Measurements from ENCODE around the gene GDPD5.

The GDPD5 gene

GRCh38 chr11:75439495-75440120 lies 86.1 kb downstream of the GDPD5 start:
- H3K9me3 ChIP-seq (ENCODE audit: control insufficient read depth, low read depth, low read length): no peaks in the 10 kb centered on the region
- no peak overlapping the region for H3K9ac ChIP-seq (ENCODE audit: low read length)
- no peaks in the 10 kb centered on the region for H3K4me1 ChIP-seq (ENCODE audit: control insufficient read depth, low read depth, low read length)
- no peaks in the 10 kb centered on the region for H3K36me3 ChIP-seq (ENCODE audit: control insufficient read depth, low read depth, low read length)
- no peak overlapping the region for H3K4me3 ChIP-seq (ENCODE audit: low read length)
- H3K27me3 ChIP-seq (ENCODE audit: control insufficient read depth, insufficient read depth, low read length): no peaks in the 10 kb centered on the region
- no peak overlapping the region for H3K27ac ChIP-seq (ENCODE audit: low read length)

GRCh38 chr11:75439026-75439425 lies 86.7 kb downstream of the GDPD5 start:
- Histone ChIP-seq H3K36me3 (ENCODE audit: control insufficient read depth, low read depth, low read length) (no peaks in the 10 kb centered on the region), H3K4me3 (ENCODE audit: low read length) (no peak overlapping the region), H3K4me1 (ENCODE audit: control insufficient read depth, low read depth, low read length) (no peaks in the 10 kb centered on the region), H3K9ac (ENCODE audit: low read length) (no peak overlapping the region), H3K27me3 (ENCODE audit: control insufficient read depth, insufficient read depth, low read length) (peaks cover 2% of the 10 kb centered on the region), H3K27ac (ENCODE audit: low read length) (no peak overlapping the region), H3K9me3 (ENCODE audit: control insufficient read depth, low read depth, low read length) (no peaks in the 10 kb centered on the region)

GRCh38 chr11:75437966-75438659 lies 87.6 kb downstream of the GDPD5 start:
- no peak overlapping the region for H3K4me3 ChIP-seq (ENCODE audit: low read length)
- peaks cover 12% of the 10 kb centered on the region for H3K27me3 ChIP-seq (ENCODE audit: control insufficient read depth, insufficient read depth, low read length)

GRCh38 chr11:75436806-75437205 lies 88.9 kb downstream of the GDPD5 start:
- H3K36me3 ChIP-seq (ENCODE audit: control insufficient read depth, low read depth, low read length): no peaks in the 10 kb centered on the region
- H3K4me1 ChIP-seq (ENCODE audit: control insufficient read depth, low read depth, low read length): peaks cover 12% of the 10 kb centered on the region
- H3K27ac ChIP-seq (ENCODE audit: low read length): no peak overlapping the region
- no peak overlapping the region for H3K4me3 ChIP-seq (ENCODE audit: low read length)
- no peak overlapping the region for H3K9ac ChIP-seq (ENCODE audit: low read length)
- peaks cover 25% of the 10 kb centered on the region for H3K27me3 ChIP-seq (ENCODE audit: control insufficient read depth, insufficient read depth, low read length)
- H3K9me3 ChIP-seq (ENCODE audit: control insufficient read depth, low read depth, low read length): no peaks in the 10 kb centered on the region

More at GRCh38 chr11:75437966-75438659, 87.6 kb downstream of the GDPD5 start:
- Histone ChIP-seq H3K36me3 (ENCODE audit: control insufficient read depth, low read depth, low read length) (no peaks in the 10 kb centered on the region), H3K9ac (ENCODE audit: low read length) (no peak overlapping the region), H3K4me1 (ENCODE audit: control insufficient read depth, low read depth, low read length) (peaks cover 3% of the 10 kb centered on the region), H3K9me3 (ENCODE audit: control insufficient read depth, low read depth, low read length) (no peaks in the 10 kb centered on the region), H3K27ac (ENCODE audit: low read length) (no peak overlapping the region)

DNA sequence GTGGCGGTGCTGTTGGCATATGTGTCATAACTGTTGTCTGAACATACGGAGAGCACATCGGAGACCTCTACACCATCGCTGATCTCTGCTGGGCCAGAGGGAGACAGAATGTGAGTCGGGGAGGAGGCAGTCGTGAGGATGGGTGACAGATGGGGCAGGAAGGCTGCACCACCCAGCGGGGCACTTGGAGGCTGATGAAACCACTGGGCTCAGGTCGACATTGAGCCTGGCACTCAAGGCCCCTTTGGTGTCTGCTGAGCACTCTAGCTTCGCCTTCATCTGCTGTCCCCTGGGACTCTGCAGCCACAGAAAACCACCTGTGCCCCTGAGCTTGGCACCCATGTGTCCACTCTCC lies 90.2 kb downstream of the GDPD5 start:
- Histone ChIP-seq H3K27me3 (ENCODE audit: control insufficient read depth, insufficient read depth, low read length) (peaks cover 37% of the 10 kb centered on the region), H3K4me1 (ENCODE audit: control insufficient read depth, low read depth, low read length) (peaks cover 12% of the 10 kb centered on the region), H3K9ac (ENCODE audit: low read length) (no peak overlapping the region)

DNA sequence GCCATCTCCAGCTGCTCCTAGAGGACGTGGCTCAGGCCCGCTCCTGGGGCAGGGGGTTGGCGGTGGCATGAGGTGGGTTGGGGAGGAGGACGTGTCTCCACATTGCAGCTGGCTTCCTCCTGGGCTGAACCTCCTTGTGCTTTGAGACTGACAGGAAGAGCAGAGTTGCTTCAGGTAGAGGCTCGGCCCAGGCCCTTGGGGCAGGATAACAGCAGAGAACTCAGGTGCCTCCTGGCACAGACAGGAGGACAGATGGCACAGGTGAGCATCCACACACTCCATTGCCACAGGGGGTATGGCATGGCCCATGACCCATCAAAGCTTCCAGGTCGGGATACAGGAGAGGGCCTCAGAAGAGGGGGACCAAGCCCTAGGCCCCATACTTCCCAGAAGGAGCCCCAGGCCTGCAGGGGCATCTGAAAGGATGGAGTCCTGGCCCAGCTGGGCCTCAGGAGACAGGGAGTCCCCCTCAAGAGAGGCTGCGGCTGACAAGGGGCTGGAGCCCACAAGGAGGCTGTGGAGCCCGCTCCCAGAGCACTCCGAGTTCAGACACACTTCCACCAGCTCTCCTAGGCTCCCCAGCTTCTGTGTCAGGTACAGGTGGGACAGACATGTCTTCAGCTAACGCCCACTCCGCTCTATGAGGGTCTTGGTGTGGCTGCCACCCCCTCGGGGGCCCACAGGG lies 90.7 kb downstream of the GDPD5 start:
- Histone ChIP-seq H3K36me3 (ENCODE audit: control insufficient read depth, low read depth, low read length) (no peaks in the 10 kb centered on the region), H3K4me3 (ENCODE audit: low read length) (no peak overlapping the region), H3K9me3 (ENCODE audit: control insufficient read depth, low read depth, low read length) (no peaks in the 10 kb centered on the region), H3K9ac (ENCODE audit: low read length) (no peak overlapping the region), H3K4me1 (ENCODE audit: control insufficient read depth, low read depth, low read length) (peaks cover 12% of the 10 kb centered on the region), H3K27me3 (ENCODE audit: control insufficient read depth, insufficient read depth, low read length) (peaks cover 42% of the 10 kb centered on the region), H3K27ac (ENCODE audit: low read length) (no peak overlapping the region)

More for the DNA sequence above, 90.2 kb downstream of the GDPD5 start:
- no peak overlapping the region for H3K27ac ChIP-seq (ENCODE audit: low read length)
- H3K9me3 ChIP-seq (ENCODE audit: control insufficient read depth, low read depth, low read length): no peaks in the 10 kb centered on the region
- no peaks in the 10 kb centered on the region for H3K36me3 ChIP-seq (ENCODE audit: control insufficient read depth, low read depth, low read length)
- H3K4me3 ChIP-seq (ENCODE audit: low read length): no peak overlapping the region

DNA sequence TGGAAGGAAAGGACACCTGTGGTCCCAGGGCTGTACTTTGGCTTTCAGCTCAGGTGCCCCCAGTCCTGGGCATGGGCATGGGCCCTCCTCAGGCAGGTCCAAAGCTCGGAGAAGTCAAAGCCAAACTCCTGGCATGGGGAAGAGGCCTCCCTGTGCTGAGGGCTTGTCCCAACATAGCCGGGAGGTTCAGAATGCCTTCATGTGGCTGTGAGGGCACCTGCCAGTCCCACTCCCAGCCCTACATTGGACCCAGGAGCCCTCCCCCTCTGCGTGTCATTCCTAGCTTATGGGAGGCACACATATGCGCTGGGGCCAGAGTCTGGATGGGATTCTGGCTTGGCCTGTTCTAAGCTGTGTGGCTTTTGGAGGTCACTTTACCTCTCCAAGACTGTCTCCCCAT lies 91.7 kb downstream of the GDPD5 start:
- peaks cover 52% of the 10 kb centered on the region for H3K27me3 ChIP-seq (ENCODE audit: control insufficient read depth, insufficient read depth, low read length)
- H3K9ac ChIP-seq (ENCODE audit: low read length): no peak overlapping the region
- no peaks in the 10 kb centered on the region for H3K36me3 ChIP-seq (ENCODE audit: control insufficient read depth, low read depth, low read length)
- H3K4me3 ChIP-seq (ENCODE audit: low read length): no peak overlapping the region
- H3K9me3 ChIP-seq (ENCODE audit: control insufficient read depth, low read depth, low read length): peaks cover 5% of the 10 kb centered on the region
- peaks cover 12% of the 10 kb centered on the region for H3K4me1 ChIP-seq (ENCODE audit: control insufficient read depth, low read depth, low read length)
- no peak overlapping the region for H3K27ac ChIP-seq (ENCODE audit: low read length)

GRCh38 chr11:75433443-75433842 lies 92.3 kb downstream of the GDPD5 start:
- Histone ChIP-seq H3K27ac (ENCODE audit: low read length) (no peak overlapping the region), H3K4me3 (ENCODE audit: low read length) (peak overlapping the region; percentile 47), H3K36me3 (ENCODE audit: control insufficient read depth, low read depth, low read length) (no peaks in the 10 kb centered on the region), H3K9ac (ENCODE audit: low read length) (no peak overlapping the region), H3K27me3 (ENCODE audit: control insufficient read depth, insufficient read depth, low read length) (peaks cover 58% of the 10 kb centered on the region), H3K9me3 (ENCODE audit: control insufficient read depth, low read depth, low read length) (peaks cover 5% of the 10 kb centered on the region), H3K4me1 (ENCODE audit: control insufficient read depth, low read depth, low read length) (peaks cover 12% of the 10 kb centered on the region)

DNA sequence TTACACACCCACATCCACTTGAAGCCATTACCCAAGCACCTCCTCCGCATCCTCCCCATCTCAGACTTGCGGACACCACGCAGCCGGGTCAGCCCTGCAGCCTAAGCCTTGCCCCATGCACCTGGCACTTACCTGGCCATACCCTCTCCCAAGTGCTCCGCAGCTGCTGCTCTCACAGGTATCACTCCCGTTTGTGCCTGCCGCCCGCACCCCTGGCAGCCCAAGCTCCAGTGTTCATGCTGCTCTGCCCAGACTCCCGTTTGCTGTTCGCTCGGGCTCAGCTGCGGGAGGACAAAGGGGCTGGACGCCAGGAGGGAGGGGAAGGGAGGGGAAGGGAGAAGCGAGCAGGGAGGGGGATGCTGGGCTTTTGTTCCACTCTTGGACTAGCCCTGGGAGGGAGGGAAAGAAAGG lies 92.8 kb downstream of the GDPD5 start, which contains the start of gene KLHL35:
Gene KLHL35, minus strand, starts transcription at position 293 of the 411 bp plus-strand sequence. CDS start 2,574 bp downstream, outside the sequence.
- no peak within 1 kb of the TSS for H3K9ac ChIP-seq (ENCODE audit: low read length)
- no peaks in the 10 kb centered on the region for H3K36me3 ChIP-seq (ENCODE audit: control insufficient read depth, low read depth, low read length)
- peaks cover 5% of the 10 kb centered on the region for H3K9me3 ChIP-seq (ENCODE audit: control insufficient read depth, low read depth, low read length)
- H3K4me1 ChIP-seq (ENCODE audit: control insufficient read depth, low read depth, low read length): peaks cover 12% of the 10 kb centered on the region
- H3K4me3 ChIP-seq (ENCODE audit: low read length): peak within 1 kb of the TSS; percentile 47
- H3K27me3 ChIP-seq (ENCODE audit: control insufficient read depth, insufficient read depth, low read length): peaks cover 64% of the 10 kb centered on the region
- no peak within 1 kb of the TSS for H3K27ac ChIP-seq (ENCODE audit: low read length)

DNA sequence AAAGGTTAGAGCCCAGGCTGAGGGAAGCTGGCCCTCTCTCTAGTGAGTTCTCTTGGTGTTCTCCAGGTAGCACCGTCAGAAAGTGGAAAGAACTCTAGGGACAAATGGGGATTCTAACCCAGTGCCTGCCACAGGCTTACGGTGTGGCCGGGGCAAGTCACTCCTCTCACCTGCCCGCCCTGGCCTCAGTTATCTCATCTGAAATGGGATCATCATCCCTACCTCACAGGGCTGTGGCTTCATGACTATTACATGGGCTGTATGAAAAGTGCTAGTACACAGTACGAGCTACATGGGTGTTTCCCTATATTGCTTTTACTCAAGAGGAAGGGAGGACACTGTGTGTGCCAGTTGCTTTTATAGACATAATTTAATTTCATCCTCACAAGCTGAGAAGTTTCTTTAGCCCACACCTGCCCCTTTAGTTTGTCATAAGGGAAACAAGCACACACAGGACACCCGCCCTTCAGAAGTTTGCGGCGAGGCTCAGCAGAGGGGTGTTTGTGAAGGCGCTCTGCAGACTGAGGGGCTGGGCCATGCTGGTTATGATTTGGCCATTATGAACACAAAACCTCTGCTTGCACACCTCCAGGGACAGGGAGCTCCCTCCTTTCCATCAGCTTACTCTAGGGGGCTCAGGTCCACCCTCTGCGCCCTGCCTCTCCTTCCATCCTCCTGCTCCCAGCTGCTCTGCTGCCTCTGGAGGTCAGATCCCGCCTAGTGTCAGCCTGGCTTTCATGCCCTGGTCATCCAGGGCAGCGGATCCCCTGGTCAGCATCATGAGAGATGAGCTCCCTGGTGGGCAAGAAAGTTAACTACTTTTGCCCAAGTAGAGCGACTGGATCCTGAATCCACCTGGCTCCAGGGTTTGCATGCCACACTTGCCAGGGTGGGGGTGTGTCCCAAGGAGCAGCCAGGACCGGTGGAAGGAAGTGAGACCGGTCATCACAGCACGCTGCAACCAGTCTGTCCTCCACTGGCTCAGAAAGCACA lies 93.9 kb downstream of the GDPD5 start:
- Histone ChIP-seq H3K9ac (ENCODE audit: low read length) (no peak overlapping the region), H3K4me3 (ENCODE audit: low read length) (peak overlapping the region; percentile 47)

More for the DNA sequence above, 93.9 kb downstream of the GDPD5 start:
- no peak overlapping the region for H3K27ac ChIP-seq (ENCODE audit: low read length)
- peaks cover 74% of the 10 kb centered on the region for H3K27me3 ChIP-seq (ENCODE audit: control insufficient read depth, insufficient read depth, low read length)
- H3K36me3 ChIP-seq (ENCODE audit: control insufficient read depth, low read depth, low read length): no peaks in the 10 kb centered on the region
- H3K4me1 ChIP-seq (ENCODE audit: control insufficient read depth, low read depth, low read length): peaks cover 12% of the 10 kb centered on the region
- H3K9me3 ChIP-seq (ENCODE audit: control insufficient read depth, low read depth, low read length): peaks cover 5% of the 10 kb centered on the region
